HK-2 (cell line): ENCODE data around the gene BNIP5.
"Not testable (repeated sequence)": the region's sequence is repeated elsewhere in the genome, so short reads cannot be mapped to it uniquely, and the experiment has no call there.

ENCODE experiments used
- DNase-seq: peaks from one replicate; pipeline ENCODE4 v3.0.0-alpha.2; 2018; ENCODE audit not compliant: unreplicated experiment

BNIP5 gene

DNA sequence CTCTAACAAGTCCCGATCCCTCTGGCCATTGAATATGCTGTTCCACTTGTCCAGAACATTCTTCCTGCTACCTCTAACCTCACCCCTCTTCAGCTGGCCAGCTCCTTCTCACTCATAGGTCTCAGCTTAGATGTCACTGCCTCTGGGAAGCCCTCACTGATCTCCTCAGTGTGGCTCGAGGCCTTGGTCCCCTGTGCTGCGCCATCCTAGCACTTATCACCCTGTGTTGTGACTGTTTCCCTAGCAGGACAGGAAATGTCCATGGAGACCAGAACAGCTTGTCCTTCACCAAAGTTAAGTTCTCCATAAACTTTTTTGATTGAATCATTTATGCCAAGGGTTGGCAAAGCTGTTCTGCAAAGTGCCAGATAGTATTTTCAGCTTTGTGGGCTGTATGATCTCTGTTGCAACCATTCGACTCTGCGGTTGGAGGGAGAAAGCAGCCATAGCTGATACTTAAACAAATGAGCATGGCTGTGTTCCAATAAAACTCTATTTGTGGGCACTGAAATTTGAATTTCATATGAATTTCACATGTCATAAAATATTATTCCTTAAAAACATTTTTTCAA, 6.5 kb upstream of the BNIP5 start:
- no peak for DNase-seq

DNA sequence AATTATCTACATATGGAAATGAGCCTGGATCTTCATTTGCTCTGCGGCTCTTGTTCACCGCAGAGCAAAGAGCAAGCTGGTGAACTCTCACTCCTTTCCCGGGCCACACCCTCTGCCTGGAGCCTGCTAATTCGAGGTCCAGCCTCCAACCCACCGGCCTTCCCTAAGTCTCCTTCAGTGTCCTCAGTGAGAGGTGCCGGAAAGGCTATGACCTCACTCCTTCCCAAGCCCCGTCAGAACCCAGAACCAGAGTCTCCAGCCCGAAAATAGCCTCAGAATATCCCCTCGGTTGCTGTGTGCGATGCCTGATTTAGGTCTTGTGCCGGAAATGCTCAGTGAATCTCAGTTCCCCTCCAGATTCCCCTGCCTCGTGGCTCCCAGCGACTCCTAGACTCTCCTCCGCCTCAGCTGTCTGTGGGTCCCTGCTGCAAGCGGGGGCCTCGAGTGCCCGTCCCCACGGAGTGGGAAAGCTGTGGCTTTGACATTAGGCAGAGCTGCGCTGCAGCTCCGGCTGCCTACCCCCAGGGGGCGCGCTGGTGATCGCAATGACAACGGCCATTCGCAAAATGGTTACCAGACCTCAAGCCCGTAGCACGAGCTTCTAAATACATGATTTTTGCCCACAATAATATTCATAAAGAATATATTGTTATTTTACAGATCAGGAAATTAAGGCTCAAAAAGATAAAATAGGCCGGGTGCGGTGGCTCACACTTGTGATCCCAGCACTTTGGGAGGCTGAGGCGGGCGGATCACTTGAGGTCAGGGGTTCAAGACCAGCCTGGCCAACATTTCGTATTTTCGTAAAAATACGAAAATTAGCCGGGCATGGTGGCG, 4.1 kb upstream of the BNIP5 start:
- DNase-seq, result peak; percentile 70

DNA sequence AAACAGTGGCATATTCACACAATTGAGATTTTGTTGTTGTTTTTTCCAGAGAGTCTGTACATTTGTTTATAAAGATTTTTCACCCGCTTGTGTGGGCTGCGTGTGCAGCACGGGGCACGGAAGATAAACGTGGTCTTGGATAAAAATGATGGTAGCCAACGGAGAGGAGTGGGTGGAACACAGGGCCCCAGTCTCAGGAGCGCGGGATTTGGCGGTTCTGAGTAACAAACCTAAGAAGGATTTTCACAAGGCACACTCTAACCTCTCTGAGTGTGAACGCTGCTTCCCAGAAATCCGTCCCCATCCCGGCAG, 3.6 kb upstream of the BNIP5 start:
- no peak for DNase-seq

DNA sequence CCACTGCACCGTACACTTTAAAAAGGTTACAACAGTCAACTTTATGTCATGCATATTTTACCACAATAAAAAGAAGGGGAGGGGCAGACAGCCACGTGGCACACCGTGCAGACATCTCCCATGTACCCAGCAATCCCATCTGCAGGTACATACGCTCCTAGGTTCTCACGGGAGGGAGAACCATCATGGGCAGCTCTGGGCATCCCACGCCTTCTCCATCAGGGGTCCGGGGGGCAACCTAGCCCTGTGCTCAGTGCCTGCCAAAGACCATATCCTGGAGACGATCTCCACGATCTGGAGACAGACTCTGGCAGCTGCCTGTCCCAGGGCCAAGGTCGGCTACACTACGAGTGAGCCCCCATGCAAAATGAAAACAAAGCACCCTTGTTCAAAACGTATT, 2.5 kb upstream of the BNIP5 start:
- no peak for DNase-seq

DNA sequence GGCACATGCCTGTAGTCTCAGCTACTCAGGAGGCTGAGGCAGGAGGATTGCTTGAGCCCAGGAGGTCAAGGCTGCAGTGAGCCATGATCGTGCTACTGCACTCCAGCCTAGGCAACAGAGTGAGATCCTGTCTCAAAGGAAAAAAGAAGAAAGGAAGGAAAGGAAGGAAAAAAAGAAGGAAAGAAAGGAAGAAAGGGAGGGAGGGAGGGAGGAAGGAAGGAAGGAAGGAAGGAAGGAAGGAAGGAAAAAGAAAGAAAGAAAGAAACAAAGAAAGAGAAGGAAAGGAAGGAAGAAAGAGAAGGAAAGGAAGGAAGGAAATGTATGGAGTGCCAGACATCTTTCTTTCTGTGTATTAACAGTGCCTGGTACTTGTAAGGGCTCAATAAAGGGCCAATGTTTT, 1.5 kb upstream of the BNIP5 start:
- DNase-seq, result not testable (repeated sequence)

DNA sequence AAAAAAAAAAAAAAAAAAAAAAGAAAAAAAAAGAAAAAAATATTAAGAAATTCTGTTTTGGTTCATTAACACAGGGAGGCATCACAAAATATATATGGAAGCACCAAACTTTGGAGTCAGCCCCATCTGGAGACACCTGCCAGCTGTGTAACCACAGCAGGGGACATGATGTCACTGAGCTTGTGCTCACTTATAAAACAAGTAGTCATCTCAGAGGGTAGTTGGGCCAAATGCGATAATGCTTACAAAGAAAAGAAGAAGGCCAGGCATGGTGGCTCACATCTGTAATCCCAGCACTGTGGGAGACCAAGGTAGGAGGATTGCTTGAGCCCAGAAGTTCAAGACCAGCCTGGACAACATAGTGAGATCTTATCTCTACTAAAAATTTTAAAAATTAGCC, 1.1 kb upstream of the BNIP5 start:
- no peak for DNase-seq

DNA sequence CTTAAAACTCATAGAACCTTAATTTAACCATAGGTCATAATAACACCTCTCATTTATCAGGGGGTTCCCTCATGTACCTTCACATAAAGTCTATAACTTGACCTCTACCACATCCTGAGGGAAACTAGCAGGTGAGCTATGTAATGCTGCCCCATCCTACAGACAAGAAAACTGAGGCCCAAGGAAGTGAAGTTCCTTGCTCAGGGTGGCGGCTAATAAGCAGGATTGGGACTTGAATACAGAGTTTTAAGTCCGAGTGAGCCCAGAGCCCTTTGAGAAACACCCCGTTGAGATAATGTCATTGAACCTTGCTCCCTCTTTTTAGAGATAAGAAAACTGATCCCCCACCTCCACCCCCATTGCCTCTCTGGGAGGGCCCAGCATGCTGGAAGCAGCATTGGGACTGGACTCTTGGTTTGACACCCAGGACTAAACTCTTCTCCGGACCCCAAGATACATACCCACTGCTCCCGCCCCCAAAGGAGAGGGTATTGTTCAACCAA, 429 bp downstream of the BNIP5 start:
- no peak for DNase-seq

DNA sequence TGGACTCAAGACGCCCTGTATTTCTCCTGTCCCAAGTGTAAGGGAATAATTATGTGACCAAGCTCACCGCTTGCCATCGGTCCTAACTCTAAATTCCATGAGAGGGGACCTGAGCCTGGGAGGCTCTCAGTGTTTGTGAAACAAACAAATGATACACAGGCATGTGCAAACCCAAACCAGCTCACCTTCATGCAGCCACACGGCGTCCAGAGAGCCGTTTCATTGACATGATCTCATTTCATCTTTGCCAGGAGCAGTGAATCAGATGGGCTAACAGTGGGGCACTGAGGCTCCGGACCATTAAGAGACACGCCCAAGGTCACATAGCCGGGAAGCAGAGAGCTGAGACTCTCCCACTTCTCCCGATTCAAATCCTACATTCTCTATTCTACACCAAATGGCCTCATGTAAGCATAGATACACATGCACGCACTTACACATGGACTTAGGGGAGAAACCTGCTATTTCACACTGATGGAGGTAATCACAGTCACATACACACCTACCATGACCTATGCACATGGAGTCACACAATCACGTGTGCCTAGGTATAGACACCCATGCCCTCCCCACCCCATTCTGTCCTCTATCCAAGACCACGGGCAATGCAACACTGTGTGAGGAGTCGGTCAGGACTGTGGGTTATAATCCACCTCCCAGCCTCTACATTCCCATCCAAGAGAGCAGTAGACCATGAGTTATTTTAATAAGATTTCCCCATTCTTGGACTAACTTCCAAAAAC, 1.1 kb downstream of the BNIP5 start:
- DNase-seq, result no peak

DNA sequence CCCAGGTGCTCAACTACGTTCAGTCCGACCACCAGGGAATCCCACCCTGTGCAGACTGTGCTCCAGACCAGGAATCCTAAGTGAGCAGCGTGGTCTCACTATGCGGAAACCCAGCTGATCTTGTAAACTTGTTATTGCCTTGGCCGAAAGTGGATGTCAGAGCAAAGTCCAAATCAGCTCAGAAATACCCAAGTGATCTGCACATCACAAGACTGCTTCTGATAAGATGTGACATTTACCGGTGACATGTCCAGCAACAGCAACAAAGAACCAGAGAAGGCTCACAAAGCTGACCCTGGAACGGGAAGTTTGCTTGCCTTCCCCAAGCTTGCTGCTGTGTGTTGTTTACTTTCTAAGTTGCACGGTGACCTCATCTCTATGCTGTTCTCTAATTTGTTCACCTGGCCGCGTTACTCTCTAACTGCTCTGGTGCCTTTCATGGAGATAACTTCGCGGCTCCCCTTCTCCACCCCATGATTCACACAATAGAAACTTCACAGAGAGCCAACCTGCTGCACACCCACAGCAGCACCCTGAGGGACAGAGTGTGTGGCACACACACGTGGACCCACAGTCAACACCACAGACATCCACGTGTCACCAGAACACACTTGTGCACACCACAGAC, 1.7 kb downstream of the BNIP5 start:
- no peak for DNase-seq

DNA sequence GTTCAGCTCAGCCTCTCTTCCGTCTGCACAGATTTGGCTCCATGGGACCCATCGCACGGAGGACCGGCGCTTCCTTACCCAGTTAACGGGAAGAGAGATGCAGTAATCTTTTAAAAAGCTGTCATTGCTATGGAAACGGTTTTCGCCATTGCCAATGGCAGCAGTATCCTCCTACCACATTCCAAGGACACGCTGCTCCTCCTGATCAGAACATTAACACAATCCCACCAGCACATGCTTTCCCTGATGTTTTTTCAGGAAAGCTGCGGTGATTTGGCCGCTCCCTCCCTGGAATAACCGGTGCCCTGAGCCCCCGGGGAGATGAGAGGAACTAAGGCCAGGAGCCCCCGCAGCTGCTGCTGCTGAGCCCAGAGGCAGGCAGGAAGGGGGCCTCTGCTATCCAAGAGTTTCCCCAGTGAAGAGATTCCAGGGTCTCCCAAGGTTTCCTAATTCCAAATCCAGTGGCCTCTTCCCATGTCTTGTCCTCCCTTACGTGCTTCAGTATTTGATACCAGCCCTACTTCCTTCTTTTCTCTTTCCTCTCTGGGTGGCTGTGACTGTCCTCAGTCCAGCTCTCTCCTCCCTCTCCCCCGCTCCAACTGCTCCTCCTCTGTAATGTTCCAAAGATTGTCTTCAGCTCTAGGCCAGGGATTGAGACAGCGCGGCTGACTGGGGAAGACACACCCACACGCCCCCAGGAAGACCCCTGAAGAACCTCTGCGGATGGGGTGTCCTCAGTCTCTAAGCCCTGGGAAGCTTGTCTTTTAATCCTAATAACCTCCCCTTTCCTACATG, 2.6 kb downstream of the BNIP5 start:
- DNase-seq, result no peak

DNA sequence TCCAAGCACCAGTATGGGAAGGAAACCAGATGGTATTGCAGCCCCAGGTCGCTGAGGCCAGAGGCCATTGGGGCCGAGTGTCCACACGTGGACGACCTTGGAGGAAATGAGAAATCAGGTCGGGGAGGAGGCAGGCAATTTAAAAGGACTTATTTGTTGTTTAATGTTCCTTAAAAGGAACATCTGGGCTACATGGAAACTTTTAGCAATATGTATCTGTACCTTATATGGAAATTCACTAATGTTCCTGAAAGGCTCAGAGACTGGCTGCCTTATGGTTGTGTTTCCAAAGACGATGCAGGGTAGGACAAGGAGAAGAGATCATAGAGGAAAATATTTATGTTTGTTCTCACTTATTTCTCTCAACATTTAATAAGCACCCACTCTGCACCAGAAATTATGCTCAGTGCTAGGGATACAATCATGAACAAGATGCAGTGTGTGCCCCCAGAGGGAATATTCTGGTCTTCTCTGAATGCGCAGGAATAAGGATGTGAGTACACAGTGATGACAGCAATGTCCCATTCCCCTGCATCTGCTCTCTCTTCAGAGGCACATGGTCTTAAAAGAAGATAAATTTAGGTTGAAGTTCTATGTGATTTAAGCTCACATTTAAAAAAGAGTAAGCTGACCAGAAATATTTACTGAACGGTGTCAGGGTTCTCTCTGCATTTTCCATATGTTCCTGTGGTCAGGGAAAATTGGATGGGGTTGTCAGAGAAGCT, 3.4 kb downstream of the BNIP5 start:
- no peak for DNase-seq

DNA sequence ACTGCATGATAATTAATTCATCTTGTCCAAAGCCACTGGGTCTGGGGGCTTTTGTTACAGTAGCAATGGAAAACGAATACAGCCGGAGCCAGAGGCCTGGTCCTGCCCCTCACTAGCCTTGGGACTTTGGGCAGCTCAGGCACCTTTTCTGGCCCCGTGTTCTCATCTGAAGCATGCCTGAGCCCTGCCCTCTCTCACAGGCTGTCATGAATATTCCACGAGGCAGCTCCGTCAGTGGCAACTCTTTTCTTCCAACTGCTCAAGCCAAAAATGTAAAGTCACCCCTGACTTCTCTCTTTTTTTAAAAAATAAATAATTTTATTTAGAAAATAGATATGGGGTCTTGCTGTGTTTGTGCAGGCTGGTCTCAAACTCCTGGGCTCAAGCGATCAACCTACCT, 5.3 kb downstream of the BNIP5 start:
- DNase-seq, result no peak

DNA sequence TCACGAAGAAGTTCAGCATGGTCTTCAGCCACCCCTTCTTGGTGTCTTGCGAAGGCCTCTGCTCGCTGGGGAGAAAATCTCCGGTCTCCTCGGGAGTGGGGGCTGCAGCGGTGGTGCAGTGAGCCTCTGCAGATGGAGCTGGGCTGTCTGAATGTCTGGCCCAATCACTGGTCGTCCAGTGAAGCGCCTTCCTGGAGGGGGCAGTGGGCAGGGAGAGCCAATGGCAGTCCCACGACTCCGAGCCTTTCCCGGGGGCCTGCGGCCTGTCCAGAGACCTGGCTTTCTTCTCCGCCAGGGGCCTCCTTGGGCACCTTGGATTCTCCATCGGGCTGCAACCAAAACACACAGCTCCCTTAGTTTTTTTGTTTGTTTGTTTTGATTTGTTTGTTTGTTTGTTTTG, 6.3 kb downstream of the BNIP5 start:
- no peak for DNase-seq

DNA sequence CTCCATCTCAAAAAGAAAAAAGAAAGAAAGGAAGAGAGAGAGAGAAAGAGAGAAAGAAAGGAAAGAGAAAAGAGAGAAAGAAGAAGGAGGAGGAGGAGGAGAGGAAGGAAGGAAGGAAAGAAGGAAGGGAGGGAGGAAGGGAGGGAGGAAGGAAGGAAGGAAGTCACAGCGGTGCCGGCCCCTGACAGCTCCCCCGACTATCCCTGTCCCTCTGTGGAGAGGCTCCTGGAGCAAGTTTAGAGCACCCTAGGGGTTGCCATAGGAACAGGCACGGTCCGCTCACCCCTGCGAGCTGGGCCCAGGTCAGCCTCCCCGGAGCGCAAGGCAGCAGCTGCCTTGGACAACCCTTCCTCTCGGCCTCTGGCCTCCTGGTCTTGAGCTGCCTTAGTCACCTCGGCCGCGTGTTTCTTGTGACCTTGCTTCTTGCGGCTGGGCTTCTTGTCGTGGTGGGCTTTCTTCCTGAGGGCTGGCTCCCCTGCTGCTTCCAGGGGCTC, 6.8 kb downstream of the BNIP5 start:
- DNase-seq, result no peak

DNA sequence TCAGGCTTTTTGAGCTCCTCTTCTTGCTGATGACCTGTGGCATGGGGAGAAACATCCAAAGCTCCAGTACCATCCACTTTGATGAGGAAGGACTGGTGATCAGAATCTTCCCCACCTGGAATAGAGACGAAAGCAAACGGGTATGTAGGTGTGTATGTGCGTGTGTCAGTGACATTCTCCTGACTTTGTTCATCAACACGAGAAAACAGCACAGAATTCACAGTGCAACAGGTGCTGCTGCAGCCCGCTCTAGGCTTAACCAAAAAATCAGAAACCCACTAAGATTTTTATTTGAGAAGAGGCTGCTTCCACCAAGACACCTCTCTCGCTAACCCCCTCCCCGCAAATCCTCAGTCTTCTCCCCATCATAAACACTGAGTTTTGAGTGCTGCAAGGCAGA, 8.1 kb downstream of the BNIP5 start:
- DNase-seq, result no peak

DNA sequence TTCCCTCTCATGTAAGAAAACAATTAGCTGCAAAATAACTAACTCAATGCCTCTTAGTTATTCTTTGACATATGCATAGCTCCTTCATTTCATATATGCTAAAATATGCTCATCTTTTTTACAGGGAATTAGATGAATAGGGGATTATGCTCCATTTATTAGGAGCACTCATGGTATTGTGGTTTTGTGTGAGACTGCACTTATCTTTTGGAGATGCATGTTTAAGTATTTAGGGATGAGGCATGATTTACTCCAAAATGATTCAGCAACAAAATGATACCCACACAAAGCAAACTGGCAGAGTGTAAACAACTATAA, 8.8 kb downstream of the BNIP5 start:
- DNase-seq, result no peak

DNA sequence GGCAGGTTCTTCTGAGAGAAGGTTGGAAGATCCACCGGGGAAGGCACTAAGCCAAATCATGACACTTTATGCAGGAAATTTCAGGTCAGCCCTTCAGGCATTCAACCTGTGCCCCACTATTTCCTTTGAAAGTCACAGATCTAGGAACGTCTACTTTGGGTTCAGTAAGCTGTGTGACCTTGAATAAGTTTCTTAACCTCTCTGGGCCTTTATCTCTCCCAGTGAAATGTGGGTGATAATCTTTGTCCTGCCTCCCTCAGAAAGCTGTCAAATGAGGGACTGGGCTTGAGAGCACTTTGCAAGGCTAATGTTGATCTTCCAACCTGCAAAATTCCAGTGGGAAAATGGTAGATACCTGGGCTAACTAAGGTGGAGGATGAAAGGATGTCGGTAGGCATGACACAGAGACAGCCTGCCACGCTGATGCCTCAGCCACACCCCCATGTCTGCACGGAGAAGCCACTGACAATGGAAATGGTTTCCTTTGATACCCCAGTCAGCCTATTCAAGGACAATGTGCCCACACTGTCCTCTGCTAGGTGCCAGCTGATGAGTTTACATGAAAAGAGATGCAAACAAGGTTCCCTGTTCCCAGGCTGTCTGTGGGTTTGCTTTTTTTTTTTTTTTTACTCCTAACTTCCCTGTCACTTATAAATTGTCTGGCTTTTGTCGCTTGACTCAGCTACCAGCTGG, 9.3 kb downstream of the BNIP5 start:
- DNase-seq, result no peak

DNA sequence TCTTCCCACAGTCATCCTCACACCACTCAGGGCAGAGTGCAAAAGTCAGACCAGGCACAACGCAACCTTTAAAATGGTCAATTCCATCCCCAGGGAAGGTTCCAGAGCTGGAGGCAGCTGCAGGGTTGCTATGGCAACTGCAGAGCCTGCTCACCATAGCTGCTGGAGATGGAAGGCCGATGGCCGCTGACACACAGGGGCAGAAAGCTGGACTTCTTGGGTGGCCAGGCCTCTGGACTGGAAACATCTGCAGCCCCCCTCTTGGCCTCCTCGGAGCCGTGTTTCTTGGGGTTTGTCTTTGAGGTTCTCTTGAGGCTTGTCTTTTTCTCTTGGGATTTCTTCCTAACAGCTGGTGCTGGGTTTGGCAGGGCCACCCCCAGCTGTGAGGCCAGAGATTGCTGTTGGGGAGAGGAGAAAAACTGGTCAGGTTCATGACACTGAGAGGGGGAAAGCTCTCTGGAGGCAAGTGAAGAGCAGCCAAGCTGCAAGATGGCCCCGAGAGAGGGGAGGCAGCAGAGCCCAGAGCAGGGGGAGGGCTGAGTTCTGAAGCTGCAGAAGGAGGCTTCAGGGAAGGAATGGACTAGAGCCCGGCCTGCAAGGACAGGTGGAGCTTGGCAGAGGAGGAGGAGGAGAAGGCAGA, 10.2 kb downstream of the BNIP5 start:
- no peak for DNase-seq

DNA sequence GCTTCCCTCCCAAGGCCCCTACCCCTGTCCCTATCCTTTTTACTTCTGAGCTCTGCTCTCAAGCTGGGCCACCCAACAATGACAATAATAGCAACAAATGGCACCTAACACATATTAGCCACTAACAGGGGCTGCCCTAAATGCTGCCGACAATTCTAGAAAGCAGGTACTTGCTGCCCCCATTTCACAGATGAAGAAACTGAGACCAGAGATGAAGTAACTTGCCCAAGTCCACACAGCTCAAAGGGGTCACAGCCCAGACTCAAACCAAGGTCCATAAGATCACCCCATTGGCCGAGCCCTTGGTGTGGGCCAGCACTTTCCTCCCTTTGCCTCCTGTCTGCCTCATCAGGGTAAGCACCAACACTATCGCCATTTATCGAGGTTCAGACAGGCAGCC, 12.0 kb downstream of the BNIP5 start:
- no peak for DNase-seq

DNA sequence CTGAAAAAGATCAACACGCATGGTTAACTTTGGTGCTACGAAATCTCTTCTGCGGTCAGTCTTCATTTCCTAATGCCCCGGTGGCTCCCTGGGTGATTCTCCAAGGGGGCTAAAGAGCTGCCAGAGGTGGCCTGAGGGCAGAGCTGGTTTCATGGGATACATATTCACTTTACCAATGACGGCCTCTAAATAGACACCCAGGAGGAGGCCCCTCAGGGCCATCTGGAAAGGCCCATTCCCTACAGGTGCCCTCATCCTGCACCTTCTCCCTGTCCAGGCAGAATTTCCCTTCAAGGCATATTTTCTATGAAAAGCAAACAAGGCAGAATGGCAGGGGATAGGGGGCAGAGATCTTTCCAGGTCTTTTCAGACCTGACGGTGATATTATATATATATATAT, 12.5 kb downstream of the BNIP5 start:
- no peak for DNase-seq
